Measurements from ENCODE around the gene LYPD6B. TPM values are rescaled to one million over a fixed set of nuclear protein-coding genes. Genes with fewer than 3 reads are reported as not detected.

LYPD6B gene
- total RNA-seq, 1 donor from 2014 or later = not detected

GRCh38 chr2:149103081-149103620, 64.7 kb downstream of the LYPD6B start:
- intact Hi-C loops (cut with micrococcal nuclease) = no loop called here

- intact Hi-C loops (cut with micrococcal nuclease) = no loop called here
These were observed 65.7 kb downstream of the LYPD6B start for GRCh38 chr2:149104221-149104620.

- intact Hi-C loops (cut with micrococcal nuclease) = no loop called here
These were observed 73.6 kb downstream of the LYPD6B start for GRCh38 chr2:149112068-149112467.

GRCh38 chr2:149112713-149113112, 74.2 kb downstream of the LYPD6B start:
- intact Hi-C loops (cut with micrococcal nuclease) = no loop called here

- intact Hi-C loops (cut with micrococcal nuclease) = no loop called here
These were observed 77.3 kb downstream of the LYPD6B start for GRCh38 chr2:149115781-149116180.

GRCh38 chr2:149119368-149119767, 80.9 kb downstream of the LYPD6B start:
- intact Hi-C loops (cut with micrococcal nuclease) = no loop called here

- intact Hi-C loops (cut with micrococcal nuclease) = no loop called here
These were observed 84.0 kb downstream of the LYPD6B start for GRCh38 chr2:149122516-149122915.

GRCh38 chr2:149125031-149125725, 86.7 kb downstream of the LYPD6B start:
- intact Hi-C loops (cut with micrococcal nuclease) = no loop called here

GRCh38 chr2:149129433-149129832, 90.9 kb downstream of the LYPD6B start:
- intact Hi-C loops (cut with micrococcal nuclease) = no loop called here

GRCh38 chr2:149132339-149132738, 93.8 kb downstream of the LYPD6B start:
- intact Hi-C loops (cut with micrococcal nuclease) = no loop called here

- intact Hi-C loops (cut with micrococcal nuclease) = no loop called here
These were observed 94.4 kb downstream of the LYPD6B start for GRCh38 chr2:149132901-149133300.

GRCh38 chr2:149134335-149134923, 95.9 kb downstream of the LYPD6B start:
- intact Hi-C loops (cut with micrococcal nuclease) = no loop called here

- intact Hi-C loops (cut with micrococcal nuclease) = no loop called here
These were observed 97.6 kb downstream of the LYPD6B start for GRCh38 chr2:149136111-149136510.

- intact Hi-C loops (cut with micrococcal nuclease) = no loop called here
These were observed 102.5 kb downstream of the LYPD6B start for GRCh38 chr2:149141046-149141445.

- intact Hi-C loops (cut with micrococcal nuclease) = no loop called here
These were observed 105.2 kb downstream of the LYPD6B start for GRCh38 chr2:149143734-149144133.

- intact Hi-C loops (cut with micrococcal nuclease) = no loop called here
These were observed 107.1 kb downstream of the LYPD6B start for GRCh38 chr2:149145314-149146295.

- intact Hi-C loops (cut with micrococcal nuclease) = no loop called here
These were observed 108.4 kb downstream of the LYPD6B start for GRCh38 chr2:149146876-149147275.

GRCh38 chr2:149148194-149149006, 109.9 kb downstream of the LYPD6B start:
- intact Hi-C loops (cut with micrococcal nuclease) = no loop called here

GRCh38 chr2:149149007-149149297, 110.5 kb downstream of the LYPD6B start:
- intact Hi-C loops (cut with micrococcal nuclease) = no loop called here

GRCh38 chr2:149152469-149152953, 114.0 kb downstream of the LYPD6B start:
- intact Hi-C loops (cut with micrococcal nuclease) = no loop called here
